Activated CD4-positive, alpha-beta T cell treated with anti-CD3 and anti-CD28 coated beads for 24 hours (primary cell): Measurements from ENCODE around the gene CUX1.

ENCODE experiments used
- DNase-seq, 2 donors: peaks; one replicate each; pipeline ENCODE4 v3.0.0-alpha.2; 2020; ENCODE audit warnings: low read depth in 2 of 2

The CUX1 gene

GRCh38 chr7:102073931-102074880 is 256.8 kb downstream of the CUX1 start:
- DNase-seq: no peak

- no peak for DNase-seq
Observed at GRCh38 chr7:102075126-102075525, 257.7 kb downstream of the CUX1 start.

- no peak for DNase-seq
Observed at GRCh38 chr7:102075553-102076135, 258.2 kb downstream of the CUX1 start.

- DNase-seq: no peak
Observed at GRCh38 chr7:102077081-102077480, 259.7 kb downstream of the CUX1 start.

GRCh38 chr7:102079140-102080018 is 262.0 kb downstream of the CUX1 start:
- no peak for DNase-seq

- DNase-seq: no peak
Observed at GRCh38 chr7:102080019-102080433, 262.6 kb downstream of the CUX1 start.

GRCh38 chr7:102080434-102081243 is 263.2 kb downstream of the CUX1 start:
- DNase-seq: no peak

- no peak for DNase-seq
Observed at GRCh38 chr7:102081244-102081627, 263.8 kb downstream of the CUX1 start.

GRCh38 chr7:102082693-102083368 is 265.4 kb downstream of the CUX1 start:
- DNase-seq: no peak

- no peak for DNase-seq
Observed at GRCh38 chr7:102085218-102085772, 267.9 kb downstream of the CUX1 start.

- no peak for DNase-seq
Observed at GRCh38 chr7:102089175-102090098, 272.0 kb downstream of the CUX1 start.

GRCh38 chr7:102093599-102094315 is 276.3 kb downstream of the CUX1 start:
- DNase-seq: no peak

GRCh38 chr7:102094316-102094650 is 276.9 kb downstream of the CUX1 start:
- DNase-seq: no peak

- no peak for DNase-seq
Observed at GRCh38 chr7:102095321-102096011, 278.0 kb downstream of the CUX1 start.

- no peak for DNase-seq
Observed at GRCh38 chr7:102096012-102096332, 278.5 kb downstream of the CUX1 start.

GRCh38 chr7:102096706-102097427 is 279.4 kb downstream of the CUX1 start:
- DNase-seq: no peak

GRCh38 chr7:102097601-102098161 is 280.3 kb downstream of the CUX1 start:
- no peak for DNase-seq
